GM19438 (cell line): ENCODE measurements around the gene TCF4.

Experiments
- ATAC-seq: cut with Tn5 transposase; IDR thresholded peaks from one replicate; pipeline ENCODE4 v1.9.1; 2021; ENCODE audit warnings: low read depth; ENCODE audit not compliant: unreplicated experiment

The TCF4 gene

GRCh38 chr18:55449412-55450140 lies 138.4 kb downstream of the TCF4 start:
- no peak for ATAC-seq

GRCh38 chr18:55448420-55448819 lies 139.6 kb downstream of the TCF4 start:
- no peak for ATAC-seq

GRCh38 chr18:55447672-55448018 lies 140.3 kb downstream of the TCF4 start:
- no peak for ATAC-seq

- no peak for ATAC-seq
These were observed 140.9 kb downstream of the TCF4 start for GRCh38 chr18:55446996-55447671.

- ATAC-seq = no peak
These were observed 143.5 kb downstream of the TCF4 start for GRCh38 chr18:55444536-55444935.

- ATAC-seq = no peak
These were observed 144.2 kb downstream of the TCF4 start for GRCh38 chr18:55443776-55444175.

GRCh38 chr18:55442561-55442960 lies 145.4 kb downstream of the TCF4 start:
- no peak for ATAC-seq

- no peak for ATAC-seq
These were observed 147.0 kb downstream of the TCF4 start for GRCh38 chr18:55440988-55441387.

- no peak for ATAC-seq
These were observed 148.9 kb downstream of the TCF4 start for GRCh38 chr18:55439056-55439455.

- no peak for ATAC-seq
These were observed 152.4 kb downstream of the TCF4 start for GRCh38 chr18:55435592-55435991.

- no peak for ATAC-seq
These were observed 154.3 kb downstream of the TCF4 start for GRCh38 chr18:55433648-55434047.

- ATAC-seq = no peak
These were observed 154.9 kb downstream of the TCF4 start for GRCh38 chr18:55433140-55433539.

GRCh38 chr18:55432307-55433040 lies 155.5 kb downstream of the TCF4 start:
- no peak for ATAC-seq

- ATAC-seq = no peak
These were observed 158.0 kb downstream of the TCF4 start for GRCh38 chr18:55430026-55430425.

GRCh38 chr18:55427951-55428350 lies 160.0 kb downstream of the TCF4 start:
- ATAC-seq = no peak

- no peak for ATAC-seq
These were observed 162.3 kb downstream of the TCF4 start for GRCh38 chr18:55425698-55426097.

- no peak for ATAC-seq
These were observed 165.4 kb downstream of the TCF4 start for GRCh38 chr18:55422456-55423180.

GRCh38 chr18:55421615-55422419 lies 166.2 kb downstream of the TCF4 start:
- ATAC-seq = no peak

GRCh38 chr18:55421308-55421614 lies 166.7 kb downstream of the TCF4 start:
- no peak for ATAC-seq

GRCh38 chr18:55420665-55421307 lies 167.2 kb downstream of the TCF4 start:
- no peak for ATAC-seq
